Epidermal melanocyte (primary cell): ENCODE measurements around the gene POLR1D.
"Not testable (repeated sequence)": the region's sequence is repeated elsewhere in the genome, so short reads cannot be mapped to it uniquely, and the experiment has no call there.

Source experiments
- DNase-seq: peaks from one replicate; pipeline ENCODE4 v3.0.0; 2011; ENCODE audit warnings: low spot score; ENCODE audit not compliant: insufficient read length

The POLR1D gene

GRCh38 chr13:27617881-27618321, 3.8 kb upstream of the POLR1D start:
- DNase-seq, result no peak

DNA sequence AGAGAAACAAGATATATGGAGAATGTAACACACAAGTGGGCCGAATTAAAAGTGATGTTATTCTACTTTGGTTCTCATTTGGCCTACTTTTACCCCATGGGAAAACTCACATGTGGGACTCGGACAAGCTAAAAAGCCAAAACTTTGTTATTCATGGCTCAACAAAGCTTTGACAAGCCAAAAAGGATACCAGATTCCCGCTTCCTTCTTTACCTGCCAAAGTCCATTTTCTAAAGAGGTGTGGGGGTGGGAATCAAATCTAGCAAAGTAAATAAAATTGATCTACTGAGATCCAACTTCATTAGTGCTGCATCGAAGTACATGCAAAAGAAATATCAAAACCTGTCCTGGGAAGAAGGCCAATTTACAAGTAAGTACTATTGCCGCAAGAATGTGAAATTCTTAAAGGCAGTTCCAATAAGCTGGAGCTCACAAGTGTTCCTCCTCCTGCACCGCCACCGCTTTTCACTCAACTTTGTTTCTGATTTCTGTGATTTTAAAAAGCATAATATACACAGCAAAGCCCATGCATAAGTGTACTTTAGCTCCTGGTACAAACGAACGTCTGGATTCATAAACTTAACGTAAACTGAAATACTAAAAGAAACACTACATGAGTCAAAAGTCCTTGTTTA, 2.5 kb upstream of the POLR1D start:
- DNase-seq, result no peak

- DNase-seq, result no peak
These were observed 1.8 kb upstream of the POLR1D start for GRCh38 chr13:27619728-27620376.

DNA sequence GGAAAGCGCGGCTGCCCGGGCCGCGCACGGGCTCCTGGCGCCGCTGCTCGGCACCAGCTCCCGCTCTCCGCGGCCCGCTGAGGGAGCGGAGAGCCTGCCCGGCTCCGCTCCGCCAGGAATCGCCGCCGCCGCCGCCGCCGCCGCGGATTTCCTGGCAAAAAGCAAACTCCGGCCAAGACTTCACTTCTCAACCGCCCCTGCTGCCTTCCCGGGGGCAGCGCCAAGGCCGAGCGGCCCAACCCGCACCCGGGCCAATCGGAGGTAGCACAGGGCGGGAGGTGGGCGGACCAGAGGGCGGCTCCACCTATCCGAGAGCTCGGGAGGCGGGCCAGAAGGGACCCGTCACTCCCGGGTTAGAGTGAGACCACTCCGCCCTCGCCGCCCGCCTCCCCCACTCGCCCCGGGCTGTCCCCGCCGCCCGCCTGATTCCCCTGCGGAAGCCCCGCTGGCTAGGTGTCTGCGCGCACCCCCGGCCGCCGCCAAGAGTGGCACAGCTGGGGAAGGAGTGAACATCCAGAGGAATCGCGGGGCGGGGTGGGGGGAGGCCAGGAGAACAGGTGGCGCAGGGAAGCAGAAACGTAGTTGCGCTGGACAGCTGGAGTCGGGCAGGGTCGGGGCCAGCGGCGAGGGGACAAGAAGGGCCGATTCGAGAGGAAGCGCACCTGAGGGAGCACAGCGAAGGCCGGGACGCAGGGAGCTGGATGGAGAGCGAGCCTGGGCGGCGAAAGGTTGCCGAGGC, 1.1 kb upstream of the POLR1D start, which contains the start of gene LNX2:
Gene LNX2, minus strand, starts transcription at position 153 of the 739 bp plus-strand sequence. CDS start 38,826 bp downstream, outside the sequence.
- DNase-seq, result peak; percentile 94

DNA sequence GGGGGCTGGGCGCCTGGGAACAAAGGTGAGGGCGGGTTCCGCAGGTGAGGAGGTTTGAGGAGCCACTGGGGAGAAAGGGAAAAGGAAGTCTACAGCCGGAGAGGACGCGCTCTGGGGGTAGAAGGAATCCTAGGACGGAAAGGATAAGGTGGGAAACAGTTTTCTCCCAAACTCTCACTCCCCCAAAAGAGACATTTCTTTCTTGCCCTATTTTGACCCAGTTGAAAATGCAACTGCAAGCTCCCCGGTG, 651 bp upstream of the POLR1D start:
- no peak for DNase-seq

DNA sequence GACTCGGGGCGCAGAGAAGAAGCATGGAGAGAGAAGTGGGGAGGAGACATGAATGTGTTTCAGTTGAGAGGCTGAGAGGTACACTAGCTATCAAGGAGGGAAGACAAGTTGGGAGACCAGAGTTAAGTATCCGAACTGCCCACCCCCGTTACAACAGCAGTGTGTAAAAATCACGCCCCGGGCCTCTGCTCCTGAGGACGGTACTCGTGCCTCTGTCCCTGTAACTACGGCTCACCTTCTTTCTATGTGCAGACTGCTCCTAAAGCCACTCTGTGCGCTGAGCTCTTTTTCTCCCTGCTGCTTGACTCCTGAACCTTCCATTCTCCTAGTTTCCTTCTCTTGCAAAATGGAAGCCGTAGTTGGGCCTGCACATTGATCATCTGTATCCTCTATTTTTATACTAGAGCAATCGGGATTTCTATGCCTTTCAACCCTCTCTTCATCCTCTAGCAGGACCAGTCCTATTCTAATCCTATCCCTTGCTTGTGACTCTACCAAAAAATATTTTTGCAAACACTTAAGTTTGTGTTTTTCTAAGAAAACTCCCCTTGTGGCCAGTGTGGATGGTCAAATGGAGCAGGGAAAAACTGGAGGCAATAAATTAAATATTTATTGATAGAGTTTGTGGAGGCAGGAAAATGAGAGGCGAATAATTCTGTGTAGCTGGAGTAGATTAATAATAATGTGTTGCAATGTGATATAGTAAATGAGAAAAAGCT, 569 bp downstream of the POLR1D start:
- DNase-seq, result no peak

DNA sequence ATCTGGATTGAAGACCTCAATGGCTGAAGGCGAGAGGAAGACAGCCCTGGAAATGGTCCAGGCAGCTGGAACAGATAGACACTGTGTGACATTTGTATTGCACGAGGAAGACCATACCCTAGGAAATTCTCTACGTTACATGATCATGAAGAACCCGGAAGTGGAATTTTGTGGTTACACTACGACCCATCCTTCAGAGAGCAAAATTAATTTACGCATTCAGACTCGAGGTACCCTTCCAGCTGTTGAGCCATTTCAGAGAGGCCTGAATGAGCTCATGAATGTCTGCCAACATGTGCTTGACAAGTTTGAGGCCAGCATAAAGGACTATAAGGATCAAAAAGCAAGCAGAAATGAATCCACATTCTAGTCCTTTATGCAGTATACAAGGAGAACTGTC, 1.2 kb downstream of the POLR1D start:
- DNase-seq, result no peak

DNA sequence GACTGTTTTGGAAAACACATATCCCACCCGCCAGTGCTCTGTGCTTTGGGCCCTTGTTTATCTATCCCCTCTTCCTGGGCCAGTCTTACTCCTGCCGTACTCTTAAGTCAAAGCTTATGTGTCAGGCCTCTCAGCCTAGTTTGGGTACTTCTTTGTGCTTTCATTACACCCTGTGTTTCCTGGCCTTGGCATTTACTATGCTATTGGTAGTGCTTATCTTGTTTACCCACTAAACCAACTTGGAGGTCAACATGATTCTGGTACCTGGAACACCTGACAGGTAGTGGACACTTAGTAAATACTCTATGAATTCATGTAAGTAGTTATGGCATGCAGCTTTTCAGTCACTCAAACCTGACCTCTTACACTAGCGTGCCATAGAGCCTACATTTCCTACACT, 2.4 kb downstream of the POLR1D start:
- DNase-seq, result no peak

DNA sequence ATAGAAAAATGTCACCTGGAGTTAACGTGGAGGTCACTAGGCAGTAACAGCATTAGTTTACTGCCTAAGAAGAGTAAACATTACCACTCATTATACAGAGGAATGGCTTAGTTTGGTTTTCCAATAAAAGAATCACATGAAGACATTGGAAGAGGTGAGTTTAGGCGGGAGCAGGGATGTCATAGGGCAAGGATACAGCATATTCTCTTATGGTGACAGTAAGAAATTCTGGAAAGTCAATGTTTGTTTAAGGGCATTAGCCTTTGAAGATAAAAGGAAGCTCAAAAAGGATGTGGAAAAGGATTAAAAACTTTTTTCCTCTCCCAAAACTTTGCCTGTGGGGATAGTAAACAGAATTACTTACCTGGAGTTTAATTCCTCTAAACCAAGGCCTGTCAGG, 4.1 kb downstream of the POLR1D start:
- DNase-seq, result no peak

DNA sequence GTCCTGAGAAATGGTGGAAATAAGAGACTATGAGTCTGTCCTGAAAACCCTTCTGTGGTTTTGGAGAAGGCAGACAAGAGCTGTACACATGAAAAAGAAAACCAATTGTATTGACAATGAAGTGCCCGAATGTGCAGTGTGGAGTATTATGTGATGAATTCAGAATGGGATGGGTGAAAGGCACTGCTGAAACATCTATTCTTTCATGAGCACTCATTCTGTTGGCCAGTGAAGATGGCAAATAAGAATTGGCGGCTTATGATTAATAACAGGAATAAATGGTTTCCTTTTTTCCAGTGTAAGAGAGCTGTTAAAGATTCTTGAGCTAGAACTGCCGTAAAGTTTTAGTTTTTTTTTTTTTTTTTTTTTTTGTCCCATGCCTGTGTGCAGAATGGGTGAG, 5.7 kb downstream of the POLR1D start:
- no peak for DNase-seq

DNA sequence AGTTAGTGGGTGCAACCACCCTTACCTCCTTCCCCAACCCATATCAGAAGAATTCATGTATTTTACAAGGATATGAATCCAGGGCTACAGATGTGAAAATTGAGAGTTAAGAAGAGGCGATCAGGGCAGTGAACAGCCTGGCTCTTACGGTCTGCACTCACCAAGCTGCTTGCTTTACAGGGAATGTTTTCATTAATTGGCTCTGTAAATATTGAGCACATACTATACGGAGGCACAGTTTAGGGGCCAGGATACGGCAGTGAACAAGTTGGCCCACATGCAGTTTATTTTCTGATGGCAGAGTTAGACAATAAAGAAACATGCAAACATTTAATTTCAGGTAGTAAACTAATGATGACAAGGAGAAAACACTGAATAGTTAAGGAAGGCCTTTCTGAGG, 6.4 kb downstream of the POLR1D start:
- DNase-seq, result no peak

- DNase-seq, result not testable (repeated sequence)
These were observed 7.1 kb downstream of the POLR1D start for GRCh38 chr13:27628766-27629165.

- DNase-seq, result no peak
These were observed 9.5 kb downstream of the POLR1D start for GRCh38 chr13:27631156-27631555.

GRCh38 chr13:27631665-27632064, 10.0 kb downstream of the POLR1D start:
- DNase-seq, result no peak

DNA sequence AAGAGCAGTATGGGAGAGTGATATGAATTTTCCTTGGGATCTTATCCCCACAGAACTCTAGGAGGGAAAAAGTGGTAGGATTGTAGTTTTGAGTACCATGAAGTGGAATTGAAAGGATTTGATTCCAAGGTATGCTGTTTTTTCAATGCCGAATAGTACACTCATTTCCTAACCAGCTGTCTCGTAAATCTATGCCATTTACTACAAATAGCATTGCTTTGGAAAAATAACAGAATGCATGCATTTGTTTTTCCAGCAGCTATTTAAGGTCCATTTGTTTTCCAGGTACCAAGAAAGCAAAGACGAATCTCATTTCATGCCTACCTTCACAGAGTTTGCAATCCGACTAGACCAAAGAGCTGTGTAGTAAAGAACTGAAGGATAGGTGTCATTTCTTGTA, 10.5 kb downstream of the POLR1D start:
- no peak for DNase-seq

DNA sequence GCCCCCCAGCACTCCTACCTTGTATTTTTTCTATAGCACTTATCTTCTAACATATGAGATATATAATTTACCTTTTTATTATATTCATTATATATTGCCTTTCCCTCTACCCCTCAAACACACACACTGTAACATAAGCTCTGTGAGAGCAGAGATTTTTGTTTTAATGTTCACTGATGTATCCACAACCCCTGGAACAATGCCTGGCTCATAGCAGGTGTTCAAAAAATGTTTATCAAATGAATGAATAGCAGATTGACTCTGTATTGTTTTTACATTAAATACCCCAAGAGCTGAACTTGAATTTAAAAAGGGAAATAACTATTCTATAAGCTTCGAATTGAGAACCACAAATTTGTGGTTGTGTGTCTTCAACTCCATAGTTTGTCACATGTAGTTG, 11.0 kb downstream of the POLR1D start:
- no peak for DNase-seq

DNA sequence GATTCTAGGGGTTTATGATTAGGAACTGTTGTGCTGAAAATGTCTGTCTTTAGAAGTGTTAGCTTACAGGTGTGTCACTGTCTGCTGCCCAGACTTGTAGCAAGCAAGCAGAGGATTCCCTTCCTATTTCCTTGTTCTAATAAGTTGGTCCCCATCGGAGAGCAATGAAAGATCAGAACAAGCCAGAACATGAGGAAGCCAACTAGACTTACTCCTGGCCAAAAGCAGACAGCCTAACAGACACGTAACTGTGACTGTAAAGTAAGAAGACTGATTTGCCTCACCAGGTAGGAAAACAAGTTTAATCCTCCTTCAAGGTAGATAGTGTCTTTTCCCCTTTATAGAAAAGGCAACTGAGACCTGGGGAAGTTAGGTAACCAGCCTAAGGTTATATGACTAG, 12.5 kb downstream of the POLR1D start:
- DNase-seq, result no peak

DNA sequence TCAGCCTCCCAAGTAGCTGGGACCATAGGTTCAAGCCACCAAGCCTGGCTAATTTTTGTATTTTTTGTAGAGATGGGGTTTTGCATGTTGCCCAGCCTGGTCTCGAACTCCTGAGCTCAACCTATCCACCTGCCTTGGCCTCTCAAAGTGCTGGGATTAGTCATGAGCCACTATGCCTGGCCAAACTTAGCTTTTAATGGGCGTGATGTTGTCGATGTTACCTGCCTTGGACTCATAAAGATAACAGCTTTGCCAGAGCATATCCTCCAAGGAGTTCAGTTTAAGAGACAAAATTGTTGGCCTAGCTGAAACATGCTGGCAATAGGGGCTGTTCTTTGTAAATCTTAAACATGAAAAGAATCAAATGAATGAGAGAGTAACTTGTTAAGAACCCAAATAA, 13.1 kb downstream of the POLR1D start:
- DNase-seq, result no peak

- DNase-seq, result no peak
These were observed 13.6 kb downstream of the POLR1D start for GRCh38 chr13:27635266-27635665.

GRCh38 chr13:27636589-27637288, 15.0 kb downstream of the POLR1D start:
- DNase-seq, result no peak

DNA sequence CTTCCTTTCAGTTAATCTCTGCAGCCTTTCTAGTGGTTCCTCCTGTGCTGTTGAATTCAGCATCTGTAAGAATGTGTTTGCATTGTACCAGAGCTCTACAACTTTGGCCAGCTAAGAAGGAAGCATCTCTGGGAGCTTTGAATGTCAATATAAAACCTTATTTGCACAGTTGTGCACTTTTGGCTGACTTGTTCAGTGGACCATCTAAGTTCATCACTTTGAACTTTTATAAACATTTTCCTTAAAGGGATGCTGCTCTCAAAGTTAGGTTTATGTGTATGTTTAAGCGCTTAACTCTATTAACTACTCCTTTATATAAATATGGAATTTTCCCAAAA, 15.6 kb downstream of the POLR1D start:
- DNase-seq, result no peak

- DNase-seq, result no peak
These were observed 16.3 kb downstream of the POLR1D start for GRCh38 chr13:27638001-27638400.
